HUES6 (cell line): ENCODE data around the gene THEMIS.
A peak's percentile ranks its signal among the peaks of the same experiment; 100 is the strongest.

Experiments used
- H3K27ac ChIP-seq: 2 replicates; pipeline ENCODE4 v1.7.0; 2013; ENCODE audit warnings: low read depth, mild to moderate bottlenecking, low read length, inconsistent platforms
- H3K27me3 ChIP-seq: 2 replicates; pipeline ENCODE4 v1.6.1; 2013; ENCODE audit warnings: low read length; ENCODE audit not compliant: control insufficient read depth, insufficient read depth
- H3K36me3 ChIP-seq: 2 replicates; pipeline ENCODE4 v1.6.1; 2013; ENCODE audit warnings: low read length; ENCODE audit not compliant: control insufficient read depth, insufficient read depth
- H3K4me1 ChIP-seq: 2 replicates; pipeline ENCODE4 v1.6.1; 2013; ENCODE audit warnings: low read length; ENCODE audit not compliant: control insufficient read depth, insufficient read depth
- H3K4me3 ChIP-seq: 2 replicates; pipeline ENCODE4 v1.5.1; 2013; ENCODE audit warnings: low read depth, low read length
- H3K9ac ChIP-seq: one replicate; pipeline ENCODE4 v1.6.1; 2013; ENCODE audit warnings: mild to moderate bottlenecking, low read length
- H3K9me3 ChIP-seq: 2 replicates; pipeline ENCODE4 v1.6.1; 2013; ENCODE audit warnings: low read depth, low read length; ENCODE audit not compliant: control insufficient read depth, insufficient read depth

THEMIS gene, protein sequence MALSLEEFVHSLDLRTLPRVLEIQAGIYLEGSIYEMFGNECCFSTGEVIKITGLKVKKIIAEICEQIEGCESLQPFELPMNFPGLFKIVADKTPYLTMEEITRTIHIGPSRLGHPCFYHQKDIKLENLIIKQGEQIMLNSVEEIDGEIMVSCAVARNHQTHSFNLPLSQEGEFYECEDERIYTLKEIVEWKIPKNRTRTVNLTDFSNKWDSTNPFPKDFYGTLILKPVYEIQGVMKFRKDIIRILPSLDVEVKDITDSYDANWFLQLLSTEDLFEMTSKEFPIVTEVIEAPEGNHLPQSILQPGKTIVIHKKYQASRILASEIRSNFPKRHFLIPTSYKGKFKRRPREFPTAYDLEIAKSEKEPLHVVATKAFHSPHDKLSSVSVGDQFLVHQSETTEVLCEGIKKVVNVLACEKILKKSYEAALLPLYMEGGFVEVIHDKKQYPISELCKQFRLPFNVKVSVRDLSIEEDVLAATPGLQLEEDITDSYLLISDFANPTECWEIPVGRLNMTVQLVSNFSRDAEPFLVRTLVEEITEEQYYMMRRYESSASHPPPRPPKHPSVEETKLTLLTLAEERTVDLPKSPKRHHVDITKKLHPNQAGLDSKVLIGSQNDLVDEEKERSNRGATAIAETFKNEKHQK

GRCh38 chr6:127900935-127901334, at the start of gene THEMIS:
TSS of gene THEMIS (minus strand) at chr6:127901058. CDS start at chr6:127900932, 126 bp downstream.
- no peak within 1 kb of the TSS for H3K9ac ChIP-seq
- H3K36me3 ChIP-seq, result no peaks in the 10 kb centered on the region
- H3K4me1 ChIP-seq, result no peaks in the 10 kb centered on the region
- no peak within 1 kb of the TSS for H3K4me3 ChIP-seq
- H3K27me3 ChIP-seq, result no peaks in the 10 kb centered on the region
- no peaks in the 10 kb centered on the region for H3K9me3 ChIP-seq
- no peak within 1 kb of the TSS for H3K27ac ChIP-seq

- no peak overlapping the region for H3K9ac ChIP-seq
- no peaks in the 10 kb centered on the region for H3K4me1 ChIP-seq
- H3K27ac ChIP-seq, result no peak overlapping the region
- H3K4me3 ChIP-seq, result no peak overlapping the region
- no peaks in the 10 kb centered on the region for H3K27me3 ChIP-seq
- H3K36me3 ChIP-seq, result no peaks in the 10 kb centered on the region
- H3K9me3 ChIP-seq, result no peaks in the 10 kb centered on the region
Observed at GRCh38 chr6:127949251-127949650, 48.4 kb upstream of the THEMIS start.

DNA sequence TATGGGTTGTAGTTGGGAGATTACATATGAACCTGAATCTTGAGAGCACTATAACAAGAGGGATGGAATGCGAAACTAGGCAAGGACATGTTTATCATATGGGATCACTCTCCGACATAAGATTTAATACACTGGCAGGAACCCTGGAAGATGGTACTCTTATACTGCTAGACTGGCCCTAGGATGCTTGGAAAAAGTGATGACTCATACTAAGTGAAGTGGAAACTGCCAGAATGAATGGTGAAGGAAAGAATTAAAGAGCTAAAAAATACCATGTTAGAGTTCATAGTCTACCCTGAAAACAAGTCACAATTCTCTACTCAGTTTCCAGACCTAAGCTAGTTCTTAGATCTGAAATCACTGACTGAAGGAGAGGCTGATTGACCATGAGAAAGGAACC, 45.5 kb upstream of the THEMIS start:
- Histone ChIP-seq H3K36me3 (no peaks in the 10 kb centered on the region), H3K4me3 (no peak overlapping the region), H3K27ac (no peak overlapping the region), H3K9ac (no peak overlapping the region), H3K9me3 (no peaks in the 10 kb centered on the region), H3K4me1 (no peaks in the 10 kb centered on the region), H3K27me3 (no peaks in the 10 kb centered on the region)

- no peaks in the 10 kb centered on the region for H3K9me3 ChIP-seq
Observed at GRCh38 chr6:127945434-127946097, 44.7 kb upstream of the THEMIS start.

GRCh38 chr6:127941228-127941627, 40.4 kb upstream of the THEMIS start:
- Histone ChIP-seq H3K9ac (no peak overlapping the region), H3K4me1 (peaks cover 3% of the 10 kb centered on the region; the same call in 1 of the 2 replicates), H3K27me3 (no peaks in the 10 kb centered on the region), H3K4me3 (no peak overlapping the region), H3K36me3 (no peaks in the 10 kb centered on the region), H3K27ac (no peak overlapping the region), H3K9me3 (no peaks in the 10 kb centered on the region)

More at GRCh38 chr6:127945434-127946097, 44.7 kb upstream of the THEMIS start:
- Histone ChIP-seq H3K4me1 (no peaks in the 10 kb centered on the region), H3K9ac (no peak overlapping the region), H3K27me3 (no peaks in the 10 kb centered on the region), H3K36me3 (no peaks in the 10 kb centered on the region), H3K4me3 (no peak overlapping the region), H3K27ac (no peak overlapping the region)

GRCh38 chr6:127939442-127940066, 38.7 kb upstream of the THEMIS start:
- Histone ChIP-seq H3K4me1 (peaks cover 3% of the 10 kb centered on the region; the same call in 1 of the 2 replicates), H3K4me3 (no peak overlapping the region), H3K27me3 (no peaks in the 10 kb centered on the region), H3K27ac (0 out of 2 replicates have a peak overlapping the region, but pooled peaks have one; percentile 9), H3K36me3 (no peaks in the 10 kb centered on the region), H3K9me3 (no peaks in the 10 kb centered on the region), H3K9ac (no peak overlapping the region)

DNA sequence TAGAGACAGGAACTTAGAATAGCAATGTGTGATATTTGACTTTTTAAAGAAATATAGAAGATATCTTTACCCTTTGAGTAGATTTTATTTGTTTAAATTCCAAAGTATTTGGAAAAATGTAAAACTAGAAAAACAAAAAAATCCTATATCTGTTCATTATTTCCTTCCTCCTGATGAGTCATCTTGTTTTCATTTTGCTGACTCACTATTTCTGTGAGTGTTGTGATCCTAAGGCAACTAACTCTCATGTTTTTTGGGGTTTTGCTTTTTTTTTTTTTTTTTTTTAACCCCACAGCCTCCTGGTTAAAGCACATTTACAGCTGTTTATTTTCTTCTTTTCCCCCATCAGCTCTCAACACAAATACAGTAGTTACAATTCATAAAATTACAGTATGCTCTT, 37.8 kb upstream of the THEMIS start:
- Histone ChIP-seq H3K27ac (no peak overlapping the region), H3K4me3 (no peak overlapping the region), H3K4me1 (peaks cover 3% of the 10 kb centered on the region; the same call in 1 of the 2 replicates), H3K27me3 (no peaks in the 10 kb centered on the region), H3K9me3 (no peaks in the 10 kb centered on the region), H3K36me3 (no peaks in the 10 kb centered on the region), H3K9ac (no peak overlapping the region)

- Histone ChIP-seq H3K27me3 (no peaks in the 10 kb centered on the region), H3K9ac (no peak overlapping the region), H3K27ac (no peak overlapping the region), H3K36me3 (no peaks in the 10 kb centered on the region), H3K4me3 (no peak overlapping the region), H3K9me3 (peaks cover 5% of the 10 kb centered on the region), H3K4me1 (peaks cover 3% of the 10 kb centered on the region; the same call in 1 of the 2 replicates)
Observed at GRCh38 chr6:127937747-127938146, 36.9 kb upstream of the THEMIS start.

- peaks cover 3% of the 10 kb centered on the region; the same call in 1 of the 2 replicates for H3K4me1 ChIP-seq
Observed at GRCh38 chr6:127937102-127937501, 36.2 kb upstream of the THEMIS start.

DNA sequence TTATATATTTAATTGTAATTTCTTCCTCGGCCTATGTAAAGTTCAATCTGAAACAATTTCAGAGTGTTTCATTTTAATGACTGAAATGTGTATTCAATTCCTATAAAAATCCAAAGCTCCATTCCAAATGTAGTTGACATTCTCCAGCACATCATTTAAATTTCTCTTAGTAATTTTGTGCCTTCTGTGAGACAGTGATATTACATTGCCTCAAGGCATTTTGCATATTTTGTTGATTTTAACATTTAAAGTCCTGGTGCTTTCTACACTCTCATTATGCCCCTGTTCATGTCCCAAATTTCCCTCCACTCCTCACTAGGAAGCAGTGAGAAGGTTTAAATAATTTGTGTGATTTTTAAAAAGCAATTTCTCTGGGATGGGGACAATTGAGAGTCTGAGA, 34.1 kb upstream of the THEMIS start:
- no peaks in the 10 kb centered on the region for H3K27me3 ChIP-seq
- no peaks in the 10 kb centered on the region for H3K36me3 ChIP-seq
- H3K9ac ChIP-seq, result no peak overlapping the region
- peaks cover 3% of the 10 kb centered on the region; the same call in 1 of the 2 replicates for H3K4me1 ChIP-seq
- H3K27ac ChIP-seq, result no peak overlapping the region
- no peak overlapping the region for H3K4me3 ChIP-seq
- peaks cover 10% of the 10 kb centered on the region for H3K9me3 ChIP-seq

More at GRCh38 chr6:127937102-127937501, 36.2 kb upstream of the THEMIS start:
- Histone ChIP-seq H3K9ac (no peak overlapping the region), H3K9me3 (peaks cover 10% of the 10 kb centered on the region), H3K27ac (no peak overlapping the region), H3K36me3 (no peaks in the 10 kb centered on the region), H3K27me3 (no peaks in the 10 kb centered on the region), H3K4me3 (no peak overlapping the region)
